Hematopoietic multipotent progenitor cell treated with erythropoietin and hydrocortisone succinate and interleukin-3 and kit ligand, for 15 days (in vitro differentiated cells): Measurements from ENCODE around the gene AGTRAP.

Experiments
- DNase-seq: peaks from one replicate; pipeline ENCODE4 v3.0.0-alpha.2; 2015; ENCODE audit warnings: low spot score

Gene AGTRAP

GRCh38 chr1:11784993-11785769, 49.2 kb downstream of the AGTRAP start:
- DNase-seq: peak; percentile 62

- no peak for DNase-seq
Measured at GRCh38 chr1:11786168-11786567, 50.2 kb downstream of the AGTRAP start.

- DNase-seq: no peak
Measured at GRCh38 chr1:11787251-11787803, 51.4 kb downstream of the AGTRAP start.

- no peak for DNase-seq
Measured at GRCh38 chr1:11787804-11788436, 52.0 kb downstream of the AGTRAP start.

- no peak for DNase-seq
Measured at GRCh38 chr1:11788549-11789053, 52.7 kb downstream of the AGTRAP start.

- no peak for DNase-seq
Measured at GRCh38 chr1:11789126-11790067, 53.5 kb downstream of the AGTRAP start.

- DNase-seq: no peak
Measured at GRCh38 chr1:11790101-11790879, 54.4 kb downstream of the AGTRAP start.

- peak; percentile 88 for DNase-seq
Measured at GRCh38 chr1:11790880-11791715, 55.2 kb downstream of the AGTRAP start.

GRCh38 chr1:11792106-11792505, 56.2 kb downstream of the AGTRAP start:
- no peak for DNase-seq

- no peak for DNase-seq
Measured at GRCh38 chr1:11793819-11794218, 57.9 kb downstream of the AGTRAP start.

GRCh38 chr1:11794446-11795237, 58.7 kb downstream of the AGTRAP start:
- no peak for DNase-seq

GRCh38 chr1:11795238-11795890, 59.4 kb downstream of the AGTRAP start:
- no peak for DNase-seq

GRCh38 chr1:11796036-11796828, 60.3 kb downstream of the AGTRAP start:
- peak; percentile 58 for DNase-seq

- peak; percentile 90 for DNase-seq
Measured at GRCh38 chr1:11797525-11798216, 61.7 kb downstream of the AGTRAP start.

GRCh38 chr1:11799099-11799498, 63.2 kb downstream of the AGTRAP start:
- no peak for DNase-seq

- DNase-seq: no peak
Measured at GRCh38 chr1:11799896-11800295, 64.0 kb downstream of the AGTRAP start.

- no peak for DNase-seq
Measured at GRCh38 chr1:11800391-11800755, 64.4 kb downstream of the AGTRAP start.
